SK-N-SH (cell line): ENCODE data around the gene FMOD. TPM values are rescaled to one million over a fixed set of nuclear protein-coding genes. Genes with fewer than 3 reads are reported as not detected.

Experiments
- CTCF ChIA-PET: fragments of 300-600, 350-600 bp; formaldehyde crosslinking; extraction: SDS; loops from one replicate; lab custom pipeline; 2021; lab: Yijun Ruan, JAX
- POLR2A ChIA-PET: fragments of 350-600 bp; sonication (Branson Sonifier 250); formaldehyde crosslinking; extraction: SDS; loops from one replicate; lab custom pipeline; 2020; ENCODE audit warnings: antibody characterized with exemption, inconsistent platforms; lab: Yijun Ruan, JAX
- DNase-seq: peaks from one replicate; pipeline ENCODE4 v3.0.0; 2012
- H2AFZ ChIP-seq: fragments of 200-600 bp; sonication (generic); 2 replicates; pipeline ENCODE4 v1.8.1; 2016; ENCODE audit warnings: antibody characterized with exemption, mild to moderate bottlenecking, low read depth
- H3F3A ChIP-seq: fragments of 200-600 bp; sonication (generic); replicated peaks from 2 replicates; pipeline ENCODE3; 2016; ENCODE audit warnings: antibody characterized with exemption, mild to moderate bottlenecking; ENCODE audit not compliant: insufficient read depth
- H3K27ac ChIP-seq, 2 experiments: fragments of 200-500 bp in 1 of 2; fragments of 200-600 bp in 1 of 2; sonication (Bioruptor generic) in 1 of 2; sonication (generic), shearing (Covaris generic) in 1 of 2; 2 replicates each; pipeline versions ENCODE4 v1.5.1 to v1.6.1; 2014 to 2016; ENCODE audit warnings: low read depth in 2 of 2, inconsistent platforms in 1 of 2, low read length in 1 of 2, mild to moderate bottlenecking in 1 of 2, mixed read lengths in 1 of 2
- H3K27me3 ChIP-seq: fragments of 200-600 bp; sonication (generic), shearing (Covaris generic); 2 replicates; pipeline ENCODE4 v1.6.1; 2016; ENCODE audit warnings: mixed run types; ENCODE audit not compliant: insufficient read depth
- H3K36me3 ChIP-seq, 2 experiments: fragments of 200-500 bp in 1 of 2; fragments of 200-600 bp in 1 of 2; sonication (Bioruptor generic) in 1 of 2; sonication (generic) in 1 of 2; replicated peaks in 1 of 2; 2 replicates each; pipeline versions ENCODE3 to v1.5.1; 2014 to 2016; ENCODE audit warnings: low read length in 1 of 2, mild to moderate bottlenecking in 1 of 2; ENCODE audit not compliant: insufficient read depth in 2 of 2, control insufficient read depth in 1 of 2
- H3K4me1 ChIP-seq, 2 experiments: fragments of 200-500 bp in 1 of 2; fragments of 200-600 bp in 1 of 2; sonication (Bioruptor generic) in 1 of 2; sonication (generic), shearing (Covaris generic) in 1 of 2; 2 replicates each; pipeline versions ENCODE4 v1.5.1 to v1.6.1; 2014 to 2016; ENCODE audit warnings: low read depth in 1 of 2, low read length in 1 of 2, mixed run types in 1 of 2; ENCODE audit not compliant: insufficient read depth in 2 of 2, control insufficient read depth in 1 of 2
- H3K4me2 ChIP-seq: fragments of 200-600 bp; sonication (generic), shearing (Covaris generic); 2 replicates; pipeline ENCODE4 v1.6.1; 2017; ENCODE audit warnings: mixed run types
- H3K4me3 ChIP-seq, 2 experiments: fragments of 200-500 bp in 1 of 2; fragments of 200-600 bp in 1 of 2; sonication (Bioruptor generic) in 1 of 2; sonication (generic), shearing (Covaris generic) in 1 of 2; 2 replicates each; pipeline versions ENCODE4 v1.5.1 to v1.8.1; 2014 to 2016; ENCODE audit warnings: low read depth in 2 of 2, inconsistent platforms in 1 of 2, low read length in 1 of 2, mild to moderate bottlenecking in 1 of 2, mixed read lengths in 1 of 2, moderate library complexity in 1 of 2
- H3K79me2 ChIP-seq: fragments of 200-600 bp; sonication (generic); 2 replicates; pipeline ENCODE4 v1.8.1; 2017; ENCODE audit warnings: mild to moderate bottlenecking; ENCODE audit not compliant: insufficient read depth
- H3K9ac ChIP-seq: fragments of 200-600 bp; sonication (generic); 2 replicates; pipeline ENCODE4 v1.6.1; 2017; ENCODE audit warnings: mixed run types
- H3K9me2 ChIP-seq: fragments of 200-600 bp; sonication (generic); 2 replicates; pipeline ENCODE4 v1.6.1; 2017; ENCODE audit warnings: mixed run types
- H3K9me3 ChIP-seq: fragments of 200-600 bp; sonication (generic); 2 replicates; pipeline ENCODE4 v1.6.1; 2017; ENCODE audit warnings: mixed run types, mild to moderate bottlenecking, moderate library complexity
- H4K20me1 ChIP-seq: fragments of 200-600 bp; sonication (generic); 2 replicates; pipeline ENCODE4 v1.6.1; 2017; ENCODE audit warnings: mild to moderate bottlenecking, mixed run types; ENCODE audit not compliant: insufficient read depth
- ELF1 ChIP-seq: IDR thresholded peaks from 2 replicates; pipeline ENCODE4 v1.4.0; 2012
- EP300 ChIP-seq, 2 experiments: IDR thresholded peaks; 2 replicates each; pipeline versions ENCODE4 v1.4.0 to v1.6.1; 2012; ENCODE audit warnings: borderline replicate concordance in 1 of 2, low read depth in 1 of 2, low read length in 1 of 2
- EZH2phosphoT487 ChIP-seq: fragments of 200-600 bp; sonication (generic); IDR thresholded peaks from 2 replicates; pipeline ENCODE4 v1.6.1; 2017; ENCODE audit warnings: low read depth, mixed run types, mild to moderate bottlenecking, antibody characterized with exemption, moderate library complexity, borderline replicate concordance
- GABPA ChIP-seq: IDR thresholded peaks from 2 replicates; pipeline ENCODE4 v1.4.0; 2012; ENCODE audit warnings: low read depth, mild to moderate bottlenecking
- GATA2 ChIP-seq: sonication (generic); formaldehyde crosslinking; IDR thresholded peaks from 2 replicates; pipeline ENCODE4 v1.5.0; 2020; ENCODE audit warnings: mild to moderate bottlenecking, missing genetic modification reagents
- RAD21 ChIP-seq: IDR thresholded peaks from 2 replicates; pipeline ENCODE4 v1.6.1; 2012; ENCODE audit warnings: mild to moderate bottlenecking, low read length
- RCOR1 ChIP-seq: fragments of 150-350 bp; IDR thresholded peaks from 2 replicates; pipeline ENCODE4 v1.6.1; 2017; ENCODE audit warnings: antibody characterized with exemption, low read length
- SIN3A ChIP-seq: IDR thresholded peaks from 2 replicates; pipeline ENCODE4 v1.6.1; 2012; ENCODE audit warnings: low read depth, mild to moderate bottlenecking, low read length, moderate library complexity, borderline replicate concordance
- SMC3 ChIP-seq: IDR thresholded peaks from 2 replicates; pipeline ENCODE4 v1.6.1; 2012; ENCODE audit warnings: low read depth, low read length, improper control_type of control experiment
- TAF1 ChIP-seq: IDR thresholded peaks from 2 replicates; pipeline ENCODE4 v1.6.1; 2012; ENCODE audit warnings: low read depth, mild to moderate bottlenecking, low read length, moderate library complexity, borderline replicate concordance
- TCF12 ChIP-seq: IDR thresholded peaks from 2 replicates; pipeline ENCODE4 v1.4.0; 2012
- YY1 ChIP-seq: IDR thresholded peaks from 2 replicates; pipeline ENCODE4 v1.4.0; 2012; ENCODE audit warnings: low read depth, mild to moderate bottlenecking
- WGBS: methylation state at CpG from one replicate; pipeline ENCODE4 v1.1.6; 2017; ENCODE audit warnings: low lambda C conversion rate; 5-methylcytosine and 5-hydroxymethylcytosine counted together
- polyA plus RNA-seq, 3 experiments: library from polyadenylated mRNA; depleted of rRNA; stranded (reverse); fragments of >200 nt; gene quantifications; 2 replicates each; pipeline ENCODE4 v1.2.3, GENCODE V29; 2012
- TF ChIP-seq, protein P1 (sequence below): fragments of 150-350 bp; IDR thresholded peaks from 2 replicates; pipeline ENCODE4 v1.6.1; 2017; ENCODE audit warnings: antibody characterized with exemption, low read length, low read depth, borderline replicate concordance
- TF ChIP-seq, protein P2 (sequence below): fragments of 150-350 bp; IDR thresholded peaks from 2 replicates; pipeline ENCODE4 v1.6.1; 2016; ENCODE audit warnings: mild to moderate bottlenecking, low read depth, low read length
- TF ChIP-seq, protein P3 (sequence below): IDR thresholded peaks from 2 replicates; pipeline ENCODE4 v1.6.1; 2012; ENCODE audit warnings: mild to moderate bottlenecking, low read depth, low read length, moderate library complexity
- TF ChIP-seq, protein P4 (sequence below): IDR thresholded peaks from 2 replicates; pipeline ENCODE4 v1.4.0; 2012; ENCODE audit warnings: low read depth

FMOD gene
- polyA plus RNA-seq, 1 of the 3 experiments (the other 2 are of a cell fraction) = not detected

DNA sequence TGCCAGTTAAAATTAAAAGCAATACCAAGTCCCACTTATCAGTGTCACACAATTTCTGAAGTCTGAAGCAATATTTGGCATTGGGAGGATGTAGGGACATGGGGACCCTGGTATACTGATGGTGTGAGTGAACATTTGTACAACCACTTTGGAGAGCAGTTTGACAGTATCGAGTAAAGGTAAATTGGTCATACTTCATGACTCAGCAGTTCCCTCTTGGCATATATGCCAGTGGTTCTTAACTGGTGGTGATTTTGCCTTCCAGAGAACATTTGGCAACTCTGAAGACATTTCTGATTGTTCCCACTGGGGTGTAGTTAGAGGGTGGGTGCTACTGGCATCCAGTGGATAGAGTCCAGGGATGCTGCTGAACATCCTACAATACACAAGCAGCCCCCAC, 19.7 kb downstream of the FMOD start:
- ChIA-PET POLR2A (no interaction called here), CTCF (interaction anchor here (0.6 to 27.9 kb wide), 3 partner anchors 9 to 53 kb away, joined by 3 to 817 read pairs (median 5); no protein-coding TSS in a partner anchor)
- Histone ChIP-seq H3K27me3 (no peaks in the 10 kb centered on the region; the same call in 1 of the 2 replicates), H3K4me1 (peaks cover 5 to 20% of the 10 kb centered on the region in 2 experiments; a peak in 2 of 4 replicates), H2AFZ (no peak overlapping the region), H3K9me2 (no peaks in the 10 kb centered on the region), H3K9ac (no peak overlapping the region), H4K20me1 (no peaks in the 10 kb centered on the region), H3K4me2 (no peak overlapping the region), H3K4me3 (no peak overlapping the region), H3F3A (no peaks in the 10 kb centered on the region), H3K79me2 (no peaks in the 10 kb centered on the region), H3K9me3 (no peaks in the 10 kb centered on the region), H3K36me3 (no peaks in the 10 kb centered on the region), H3K27ac (no peak overlapping the region)
- TF ChIP-seq EP300 (IDR thresholded peaks at IDR 0.05; ENCODE audit: borderline replicate concordance in 1 of 2, low read depth in 1 of 2, low read length in 1 of 2) (no peak), SIN3A (no peak), RAD21 (no peak), SMC3 (no peak), RCOR1 (no peak), YY1 (no peak), GABPA (no peak), TAF1 (no peak), ELF1 (no peak), EZH2phosphoT487 (no peak), GATA2 (CRISPR knock-in tag) (no peak), TCF12 (no peak)
- TF ChIP-seq, protein P1, sequence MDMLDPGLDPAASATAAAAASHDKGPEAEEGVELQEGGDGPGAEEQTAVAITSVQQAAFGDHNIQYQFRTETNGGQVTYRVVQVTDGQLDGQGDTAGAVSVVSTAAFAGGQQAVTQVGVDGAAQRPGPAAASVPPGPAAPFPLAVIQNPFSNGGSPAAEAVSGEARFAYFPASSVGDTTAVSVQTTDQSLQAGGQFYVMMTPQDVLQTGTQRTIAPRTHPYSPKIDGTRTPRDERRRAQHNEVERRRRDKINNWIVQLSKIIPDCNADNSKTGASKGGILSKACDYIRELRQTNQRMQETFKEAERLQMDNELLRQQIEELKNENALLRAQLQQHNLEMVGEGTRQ = no peak
- TF ChIP-seq, protein P2, sequence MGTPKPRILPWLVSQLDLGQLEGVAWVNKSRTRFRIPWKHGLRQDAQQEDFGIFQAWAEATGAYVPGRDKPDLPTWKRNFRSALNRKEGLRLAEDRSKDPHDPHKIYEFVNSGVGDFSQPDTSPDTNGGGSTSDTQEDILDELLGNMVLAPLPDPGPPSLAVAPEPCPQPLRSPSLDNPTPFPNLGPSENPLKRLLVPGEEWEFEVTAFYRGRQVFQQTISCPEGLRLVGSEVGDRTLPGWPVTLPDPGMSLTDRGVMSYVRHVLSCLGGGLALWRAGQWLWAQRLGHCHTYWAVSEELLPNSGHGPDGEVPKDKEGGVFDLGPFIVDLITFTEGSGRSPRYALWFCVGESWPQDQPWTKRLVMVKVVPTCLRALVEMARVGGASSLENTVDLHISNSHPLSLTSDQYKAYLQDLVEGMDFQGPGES = no peak
- TF ChIP-seq, protein P3, sequence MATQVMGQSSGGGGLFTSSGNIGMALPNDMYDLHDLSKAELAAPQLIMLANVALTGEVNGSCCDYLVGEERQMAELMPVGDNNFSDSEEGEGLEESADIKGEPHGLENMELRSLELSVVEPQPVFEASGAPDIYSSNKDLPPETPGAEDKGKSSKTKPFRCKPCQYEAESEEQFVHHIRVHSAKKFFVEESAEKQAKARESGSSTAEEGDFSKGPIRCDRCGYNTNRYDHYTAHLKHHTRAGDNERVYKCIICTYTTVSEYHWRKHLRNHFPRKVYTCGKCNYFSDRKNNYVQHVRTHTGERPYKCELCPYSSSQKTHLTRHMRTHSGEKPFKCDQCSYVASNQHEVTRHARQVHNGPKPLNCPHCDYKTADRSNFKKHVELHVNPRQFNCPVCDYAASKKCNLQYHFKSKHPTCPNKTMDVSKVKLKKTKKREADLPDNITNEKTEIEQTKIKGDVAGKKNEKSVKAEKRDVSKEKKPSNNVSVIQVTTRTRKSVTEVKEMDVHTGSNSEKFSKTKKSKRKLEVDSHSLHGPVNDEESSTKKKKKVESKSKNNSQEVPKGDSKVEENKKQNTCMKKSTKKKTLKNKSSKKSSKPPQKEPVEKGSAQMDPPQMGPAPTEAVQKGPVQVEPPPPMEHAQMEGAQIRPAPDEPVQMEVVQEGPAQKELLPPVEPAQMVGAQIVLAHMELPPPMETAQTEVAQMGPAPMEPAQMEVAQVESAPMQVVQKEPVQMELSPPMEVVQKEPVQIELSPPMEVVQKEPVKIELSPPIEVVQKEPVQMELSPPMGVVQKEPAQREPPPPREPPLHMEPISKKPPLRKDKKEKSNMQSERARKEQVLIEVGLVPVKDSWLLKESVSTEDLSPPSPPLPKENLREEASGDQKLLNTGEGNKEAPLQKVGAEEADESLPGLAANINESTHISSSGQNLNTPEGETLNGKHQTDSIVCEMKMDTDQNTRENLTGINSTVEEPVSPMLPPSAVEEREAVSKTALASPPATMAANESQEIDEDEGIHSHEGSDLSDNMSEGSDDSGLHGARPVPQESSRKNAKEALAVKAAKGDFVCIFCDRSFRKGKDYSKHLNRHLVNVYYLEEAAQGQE = no peak
- TF ChIP-seq, protein P4, sequence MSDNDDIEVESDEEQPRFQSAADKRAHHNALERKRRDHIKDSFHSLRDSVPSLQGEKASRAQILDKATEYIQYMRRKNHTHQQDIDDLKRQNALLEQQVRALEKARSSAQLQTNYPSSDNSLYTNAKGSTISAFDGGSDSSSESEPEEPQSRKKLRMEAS = no peak
- DNase-seq = no peak
- 71% methylated on average over 1 of the region's 1 CpG for WGBS
